CD8-positive, alpha-beta memory T cell (primary cell): ENCODE results near the gene PPM1B. TPM values are rescaled to one million over a fixed set of nuclear protein-coding genes. Genes with fewer than 3 reads are reported as not detected.
A peak's percentile ranks its signal among the peaks of the same experiment; 100 is the strongest.
"Not testable (repeated sequence)": the region's sequence is repeated elsewhere in the genome, so short reads cannot be mapped to it uniquely, and the experiment has no call there.

Experiments
- CTCF ChIA-PET: fragments of 350-600 bp; sonication (Branson Sonifier 250); formaldehyde crosslinking; loops from one replicate; lab custom pipeline; 2021; ENCODE audit warnings: antibody characterized with exemption; lab: Charles Lee
- POLR2A ChIA-PET: fragments of 350-600 bp; sonication (Branson Sonifier 250); formaldehyde crosslinking; loops from one replicate; lab custom pipeline; 2021; ENCODE audit warnings: antibody characterized with exemption; lab: Charles Lee
- DNase-seq, 5 donors: peaks; one replicate each; pipeline versions ENCODE4 v3.0.0 to v3.0.0-alpha.2; 2020 to 2022; ENCODE audit warnings: mixed read lengths in 1 of 5
- H3K27ac ChIP-seq: one replicate; pipeline ENCODE4 v1.7.0; 2013; ENCODE audit warnings: low read depth, mild to moderate bottlenecking, low read length, moderate library complexity
- H3K27me3 ChIP-seq: 2 replicates; pipeline ENCODE4 v1.7.0; 2013; ENCODE audit warnings: low read length, mild to moderate bottlenecking; ENCODE audit not compliant: insufficient read depth, poor library complexity, severe bottlenecking
- H3K36me3 ChIP-seq: 2 replicates; pipeline ENCODE4 v1.7.0; 2013; ENCODE audit warnings: mild to moderate bottlenecking, low read length, moderate library complexity; ENCODE audit not compliant: insufficient read depth
- H3K4me1 ChIP-seq: 2 replicates; pipeline ENCODE4 v1.7.0; 2013; ENCODE audit warnings: mild to moderate bottlenecking, low read length, moderate library complexity; ENCODE audit not compliant: insufficient read depth
- H3K4me3 ChIP-seq: 2 replicates; pipeline ENCODE4 v1.7.0; 2013; ENCODE audit warnings: mild to moderate bottlenecking, low read length
- H3K9me3 ChIP-seq: 2 replicates; pipeline ENCODE4 v1.7.0; 2013; ENCODE audit warnings: mild to moderate bottlenecking, low read length
- H3K27ac Mint-ChIP-seq, 8 donors: one replicate each; pipeline ENCODE4 v1.8.0; 2020 to 2021; ENCODE audit warnings: mixed read lengths in 8 of 8, mild to moderate bottlenecking in 6 of 8, inconsistent platforms in 3 of 8, moderate library complexity in 3 of 8
- H3K27me3 Mint-ChIP-seq, 2 donors: one replicate each; pipeline ENCODE4 v1.8.0; 2020 to 2021; ENCODE audit warnings: mixed read lengths in 2 of 2, mild to moderate bottlenecking in 1 of 2, moderate library complexity in 1 of 2
- H3K36me3 Mint-ChIP-seq, 3 donors: one replicate each; pipeline ENCODE4 v1.8.0; 2020 to 2021; ENCODE audit warnings: mixed read lengths in 3 of 3, inconsistent platforms in 1 of 3, mild to moderate bottlenecking in 1 of 3
- H3K4me1 Mint-ChIP-seq, 3 donors: one replicate each; pipeline ENCODE4 v1.8.0; 2020 to 2021; ENCODE audit warnings: mixed read lengths in 3 of 3, inconsistent platforms in 1 of 3, mild to moderate bottlenecking in 1 of 3
- H3K4me3 Mint-ChIP-seq, 7 donors: one replicate each; pipeline ENCODE4 v1.8.0; 2020 to 2021; ENCODE audit warnings: mixed read lengths in 7 of 7, mild to moderate bottlenecking in 6 of 7, moderate library complexity in 4 of 7, inconsistent platforms in 2 of 7
- H3K9me3 Mint-ChIP-seq, 5 donors: one replicate each; pipeline ENCODE4 v1.8.0; 2020 to 2022; ENCODE audit warnings: mixed read lengths in 5 of 5, mild to moderate bottlenecking in 3 of 5, moderate library complexity in 2 of 5, inconsistent platforms in 1 of 5
- polyA plus RNA-seq: library from polyadenylated mRNA; unstranded; fragments of 300-500 nt; fragmentation: Illumina TruSeq; gene quantifications from one replicate; pipeline ENCODE4 v1.2.3, GENCODE V29; 2021
- total RNA-seq, 2 experiments: library from RNA; stranded (reverse); gene quantifications; one replicate each; pipeline ENCODE4 v1.2.3, GENCODE V29; 2021

The PPM1B gene
- total and polyA plus RNA-seq, 3 experiments from 2014 or later = 40.4 to 53.0 (median 41.1) TPM

DNA sequence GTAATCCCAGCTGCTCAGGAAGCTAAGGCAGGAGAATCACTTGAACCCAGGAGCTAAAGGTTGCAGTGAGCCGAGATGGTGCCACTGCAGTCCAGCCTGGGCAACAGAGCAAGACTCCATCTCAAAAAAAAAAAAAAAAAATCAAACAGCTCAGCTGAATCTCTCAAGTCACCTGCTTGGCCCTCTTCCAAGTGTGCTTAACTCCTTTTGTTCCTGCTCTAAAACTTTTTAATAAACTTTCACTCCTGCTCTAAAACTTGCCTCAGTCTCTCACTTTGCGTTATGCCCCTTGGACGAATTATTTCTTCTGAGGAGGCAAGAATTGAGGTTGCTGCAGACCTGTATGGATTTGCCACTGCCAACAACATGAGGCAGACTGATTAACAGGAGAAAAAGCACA, 35.1 kb upstream of the PPM1B start:
- H3K4me3 Mint-ChIP-seq, H3K9me3 Mint-ChIP-seq, H3K27ac Mint-ChIP-seq, H3K27me3 ChIP-seq, DNase-seq, H3K9me3 ChIP-seq, H3K27me3 Mint-ChIP-seq, H3K4me3 ChIP-seq, H3K36me3 Mint-ChIP-seq, H3K36me3 ChIP-seq, H3K4me1 ChIP-seq, H3K27ac ChIP-seq, CTCF ChIA-PET, POLR2A ChIA-PET, H3K4me1 Mint-ChIP-seq: not testable (repeated sequence)

DNA sequence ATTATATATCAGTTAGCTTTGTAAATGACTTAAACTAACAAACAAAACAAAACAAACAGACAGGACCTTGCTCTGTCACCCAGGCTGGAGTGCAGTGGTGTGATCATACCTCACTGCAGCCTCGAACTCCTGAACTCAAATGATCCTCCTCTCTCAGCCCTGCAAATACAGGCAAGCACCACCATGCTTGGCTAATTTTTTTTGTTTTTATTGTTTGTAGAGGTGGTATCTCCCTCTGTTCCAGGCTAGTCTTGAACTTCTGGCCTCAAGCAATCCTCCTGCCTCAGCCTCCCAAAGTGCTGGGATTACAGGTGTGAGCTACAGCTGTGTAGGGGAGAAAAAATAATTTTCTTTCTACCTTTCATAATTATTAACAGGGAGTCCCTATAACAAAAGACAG, 33.8 kb upstream of the PPM1B start:
- Histone ChIP-seq H3K27me3 (no peaks in the 10 kb centered on the region), H3K36me3 (no peaks in the 10 kb centered on the region), H3K9me3 (no peaks in the 10 kb centered on the region), H3K4me1 (no peaks in the 10 kb centered on the region), H3K4me3 (no peak overlapping the region), H3K27ac (no peak overlapping the region)
- Mint-ChIP-seq H3K27me3 (peaks cover 0 to 5% of the 10 kb centered on the region in 2 donors), H3K4me3 (no peak overlapping the region), H3K36me3 (peaks cover 0 to 4% (median 2%) of the 10 kb centered on the region in 3 donors), H3K27ac (no peak overlapping the region), H3K4me1 (peaks cover 0 to 3% (median 2%) of the 10 kb centered on the region in 3 donors), H3K9me3 (peaks cover 0 to 7% (median 0%) of the 10 kb centered on the region in 5 donors)
- CTCF ChIA-PET = no interaction called here
- DNase-seq = no peak
- POLR2A ChIA-PET = no interaction called here

DNA sequence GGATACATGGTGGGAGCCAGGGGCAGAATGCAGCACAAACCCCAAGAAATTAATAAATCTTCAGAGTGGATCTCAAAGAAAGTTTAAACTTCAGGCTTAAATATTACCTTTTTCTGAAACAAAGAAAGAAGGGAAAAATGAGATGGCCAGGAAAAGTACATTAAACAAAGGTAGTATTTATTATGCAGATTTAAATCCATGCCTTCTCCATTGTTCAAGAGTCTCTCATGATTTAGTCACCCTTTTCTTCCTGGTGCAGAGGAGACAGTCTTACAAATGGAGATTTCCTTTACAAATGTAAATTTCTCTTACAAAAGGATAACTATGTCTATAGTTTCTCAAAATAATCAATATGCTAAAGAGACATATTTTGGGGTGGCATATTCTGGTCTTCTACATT, 33.4 kb upstream of the PPM1B start:
- Histone ChIP-seq H3K4me3 (no peak overlapping the region), H3K9me3 (no peaks in the 10 kb centered on the region), H3K27ac (no peak overlapping the region), H3K4me1 (no peaks in the 10 kb centered on the region), H3K27me3 (no peaks in the 10 kb centered on the region), H3K36me3 (no peaks in the 10 kb centered on the region)
- Mint-ChIP-seq H3K36me3 (peaks cover 0 to 4% (median 2%) of the 10 kb centered on the region in 3 donors), H3K4me3 (no peak overlapping the region), H3K27me3 (peaks cover 0 to 5% of the 10 kb centered on the region in 2 donors), H3K4me1 (peaks cover 0 to 3% (median 2%) of the 10 kb centered on the region in 3 donors), H3K9me3 (peaks cover 0 to 7% (median 0%) of the 10 kb centered on the region in 5 donors), H3K27ac (no peak overlapping the region)
- CTCF ChIA-PET = no interaction called here
- DNase-seq = no peak
- POLR2A ChIA-PET = no interaction called here

DNA sequence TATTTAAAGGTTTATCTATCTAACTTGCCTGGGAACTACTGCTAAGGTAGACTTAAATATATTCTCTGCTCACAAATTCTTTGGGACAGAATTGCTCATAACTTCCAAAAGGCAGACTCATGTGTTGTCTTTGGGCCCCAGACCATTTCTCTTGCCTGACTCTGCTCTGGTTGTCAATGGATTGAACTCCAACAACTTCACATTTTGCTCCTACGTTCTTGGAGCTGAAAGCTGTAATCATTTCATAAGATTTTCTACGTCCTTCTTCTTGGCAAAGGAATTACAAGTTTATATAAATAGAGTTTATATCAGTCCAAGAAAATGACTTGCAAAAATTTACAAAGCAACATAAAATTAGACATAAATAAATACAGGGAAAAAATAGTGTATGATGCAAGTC, 32.9 kb upstream of the PPM1B start:
- CTCF ChIA-PET = no interaction called here
- Mint-ChIP-seq H3K9me3 (peaks cover 0 to 7% (median 0%) of the 10 kb centered on the region in 5 donors), H3K27me3 (peaks cover 0 to 5% of the 10 kb centered on the region in 2 donors), H3K4me1 (peaks cover 0 to 3% (median 2%) of the 10 kb centered on the region in 3 donors), H3K27ac (no peak overlapping the region), H3K4me3 (no peak overlapping the region), H3K36me3 (peaks cover 0 to 4% (median 2%) of the 10 kb centered on the region in 3 donors)
- H3K27me3 ChIP-seq = no peaks in the 10 kb centered on the region
- no peaks in the 10 kb centered on the region for H3K9me3 ChIP-seq
- no peak for DNase-seq
- H3K27ac ChIP-seq = no peak overlapping the region
- no peaks in the 10 kb centered on the region for H3K36me3 ChIP-seq
- no peak overlapping the region for H3K4me3 ChIP-seq
- POLR2A ChIA-PET = no interaction called here
- H3K4me1 ChIP-seq = no peaks in the 10 kb centered on the region

DNA sequence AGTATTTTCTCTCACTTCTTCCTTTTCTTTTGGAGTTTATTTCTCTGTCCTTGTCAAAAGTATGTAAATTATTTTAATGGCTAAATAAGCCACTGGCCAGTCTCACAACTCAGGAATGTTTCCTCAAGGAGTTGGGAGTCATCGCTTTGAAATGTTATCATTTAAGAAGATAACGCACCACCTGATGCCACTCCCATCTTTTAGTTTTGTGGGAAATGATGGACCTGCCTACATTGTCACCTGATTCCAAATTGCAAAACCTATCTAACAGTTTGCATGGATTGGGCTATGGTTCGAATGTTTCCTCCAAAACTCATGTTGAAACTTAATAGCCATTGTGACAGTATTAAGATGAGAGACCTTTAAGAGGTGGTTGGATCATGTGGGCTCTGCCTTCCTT, 32.4 kb upstream of the PPM1B start:
- peaks cover 0 to 4% (median 0%) of the 10 kb centered on the region in 5 donors for H3K9me3 Mint-ChIP-seq
- ChIA-PET POLR2A (no interaction called here), CTCF (no interaction called here)
- Histone ChIP-seq H3K27me3 (no peaks in the 10 kb centered on the region), H3K9me3 (no peaks in the 10 kb centered on the region), H3K4me3 (no peak overlapping the region), H3K4me1 (no peaks in the 10 kb centered on the region), H3K36me3 (no peaks in the 10 kb centered on the region), H3K27ac (no peak overlapping the region)
- H3K36me3 Mint-ChIP-seq = peaks cover 0 to 4% (median 2%) of the 10 kb centered on the region in 3 donors
- no peak for DNase-seq
- H3K4me3 Mint-ChIP-seq = no peak overlapping the region
- H3K4me1 Mint-ChIP-seq = peaks cover 0 to 3% (median 2%) of the 10 kb centered on the region in 3 donors
- no peak overlapping the region for H3K27ac Mint-ChIP-seq
- peaks cover 0 to 7% of the 10 kb centered on the region in 2 donors for H3K27me3 Mint-ChIP-seq

DNA sequence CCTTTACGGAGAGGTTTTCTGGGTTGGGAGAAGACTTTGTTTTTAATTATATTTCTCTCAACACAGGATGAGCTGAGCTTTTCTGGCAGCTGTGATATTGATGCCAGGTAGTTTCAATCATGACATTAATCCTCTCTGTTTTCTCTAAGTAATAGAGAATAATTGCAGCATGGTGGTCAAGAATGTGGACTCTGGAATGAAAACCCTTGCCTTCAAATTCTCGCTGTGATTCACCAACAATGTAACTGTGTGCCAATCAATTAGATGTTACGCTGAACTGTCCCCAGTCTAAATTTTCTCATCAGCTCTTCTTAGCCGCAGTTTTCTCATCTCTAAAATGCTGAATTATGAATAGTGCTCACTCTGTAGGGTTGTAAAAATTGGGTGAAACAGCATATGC, 31.6 kb upstream of the PPM1B start:
- no peak overlapping the region for H3K4me3 ChIP-seq
- no peak overlapping the region for H3K27ac Mint-ChIP-seq
- H3K4me1 Mint-ChIP-seq = peaks cover 0 to 3% (median 2%) of the 10 kb centered on the region in 3 donors
- no peaks in the 10 kb centered on the region for H3K36me3 ChIP-seq
- H3K36me3 Mint-ChIP-seq = peaks cover 0 to 4% (median 2%) of the 10 kb centered on the region in 3 donors
- H3K9me3 ChIP-seq = no peaks in the 10 kb centered on the region
- ChIA-PET CTCF (no interaction called here), POLR2A (no interaction called here)
- no peak for DNase-seq
- H3K9me3 Mint-ChIP-seq = peaks cover 0 to 2% (median 0%) of the 10 kb centered on the region in 5 donors
- H3K4me1 ChIP-seq = no peaks in the 10 kb centered on the region
- no peak overlapping the region for H3K4me3 Mint-ChIP-seq
- no peak overlapping the region for H3K27ac ChIP-seq
- H3K27me3 Mint-ChIP-seq = peaks cover 0 to 6% of the 10 kb centered on the region in 2 donors
- H3K27me3 ChIP-seq = no peaks in the 10 kb centered on the region

DNA sequence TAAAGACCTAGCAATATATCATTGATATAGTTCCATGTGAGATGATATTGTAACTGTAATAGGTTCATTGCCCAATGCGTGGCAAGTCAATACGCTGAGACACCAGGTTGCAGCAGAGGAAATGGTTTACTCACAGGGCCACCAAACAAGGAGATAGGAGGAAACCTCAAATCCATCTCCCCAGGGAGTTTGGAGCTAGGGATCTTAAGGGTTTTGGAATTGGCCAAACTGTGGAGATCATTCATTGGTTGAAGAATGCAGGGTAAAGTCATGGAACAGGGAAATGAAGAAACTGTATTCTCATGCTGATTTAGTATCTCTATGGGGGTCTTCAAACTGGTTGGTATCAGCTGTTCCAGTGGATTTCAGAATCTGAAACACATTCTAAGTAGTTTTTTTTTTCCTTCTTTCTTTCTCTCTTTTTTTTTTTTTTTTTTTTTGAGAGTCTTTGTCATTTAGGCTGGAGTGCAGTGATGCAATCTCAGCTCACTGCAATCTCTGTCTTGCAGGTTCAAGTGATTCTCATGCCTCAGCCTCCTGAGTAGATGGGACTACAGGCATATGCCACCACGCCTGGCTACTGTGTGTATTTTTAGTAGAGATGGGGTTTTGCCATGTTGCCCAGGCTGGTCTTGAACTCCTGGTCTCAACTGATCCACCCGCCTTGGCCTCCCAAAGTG, 30.7 kb upstream of the PPM1B start:
- H3K36me3 Mint-ChIP-seq = peaks cover 0 to 3% (median 2%) of the 10 kb centered on the region in 3 donors
- peak overlapping the region in 1 of 8 donors; percentile 30 for H3K27ac Mint-ChIP-seq
- peaks cover 0 to 5% of the 10 kb centered on the region in 2 donors for H3K27me3 Mint-ChIP-seq
- peaks cover 0 to 3% (median 2%) of the 10 kb centered on the region in 3 donors for H3K4me1 Mint-ChIP-seq
- CTCF ChIA-PET = no interaction called here
- no peak for DNase-seq
- Histone ChIP-seq H3K27me3 (no peaks in the 10 kb centered on the region), H3K36me3 (no peaks in the 10 kb centered on the region), H3K4me3 (no peak overlapping the region), H3K4me1 (no peaks in the 10 kb centered on the region), H3K27ac (no peak overlapping the region), H3K9me3 (no peaks in the 10 kb centered on the region)
- no peak overlapping the region for H3K4me3 Mint-ChIP-seq
- POLR2A ChIA-PET = interaction anchor here (1.2 kb wide), 1 partner anchor 31 kb away, joined by 3 read pairs; the partner anchor contains the start of gene PPM1B
- H3K9me3 Mint-ChIP-seq = peaks cover 0 to 2% (median 0%) of the 10 kb centered on the region in 5 donors

DNA sequence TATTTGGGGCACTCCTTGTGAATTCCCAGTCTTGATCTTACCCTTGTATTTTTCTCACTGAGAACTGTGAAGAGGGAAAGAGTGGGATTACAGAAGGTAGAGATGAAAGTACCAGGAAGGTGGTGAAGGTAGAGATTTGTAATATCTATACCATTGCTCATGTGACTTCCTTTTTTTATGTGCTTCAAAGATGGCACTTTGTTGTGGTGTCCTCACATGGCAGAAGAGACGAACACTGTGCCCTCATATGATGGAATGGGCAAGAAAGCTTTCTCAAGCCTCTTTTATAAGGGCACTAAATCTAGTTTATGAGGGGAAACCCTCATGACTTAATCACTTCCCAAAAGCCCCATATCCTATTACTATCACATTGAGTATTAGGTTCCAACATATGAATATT, 28.9 kb upstream of the PPM1B start:
- no peaks in the 10 kb centered on the region for H3K9me3 Mint-ChIP-seq
- H3K27me3 Mint-ChIP-seq = peaks cover 0 to 3% of the 10 kb centered on the region in 2 donors
- no peak overlapping the region for H3K4me3 ChIP-seq
- peaks cover 0 to 3% (median 2%) of the 10 kb centered on the region in 3 donors for H3K4me1 Mint-ChIP-seq
- CTCF ChIA-PET = no interaction called here
- no peak overlapping the region for H3K27ac ChIP-seq
- H3K9me3 ChIP-seq = no peaks in the 10 kb centered on the region
- no peak for DNase-seq
- H3K27me3 ChIP-seq = no peaks in the 10 kb centered on the region
- H3K4me1 ChIP-seq = no peaks in the 10 kb centered on the region
- no peak overlapping the region for H3K27ac Mint-ChIP-seq
- H3K36me3 Mint-ChIP-seq = peaks cover 0 to 1% (median 0%) of the 10 kb centered on the region in 3 donors
- H3K36me3 ChIP-seq = no peaks in the 10 kb centered on the region
- POLR2A ChIA-PET = no interaction called here
- H3K4me3 Mint-ChIP-seq = no peak overlapping the region
